Endothelial cell (in vitro differentiated cells): ENCODE results near the gene NBPF3. TPM values are rescaled to one million over a fixed set of nuclear protein-coding genes. Genes with fewer than 3 reads are reported as not detected.
"Not testable (repeated sequence)": the region's sequence is repeated elsewhere in the genome, so short reads cannot be mapped to it uniquely, and the experiment has no call there.

ENCODE experiments used
- DNase-seq: peaks from one replicate; pipeline ENCODE4 v3.0.0; 2021; ENCODE audit warnings: low spot score
- H3K27ac Mint-ChIP-seq: one replicate; pipeline ENCODE4 v1.8.0; 2021; ENCODE audit warnings: mixed read lengths, inconsistent platforms; ENCODE audit not compliant: unreplicated experiment
- H3K27me3 Mint-ChIP-seq: one replicate; pipeline ENCODE4 v1.8.0; 2021; ENCODE audit warnings: mild to moderate bottlenecking, moderate library complexity, mixed read lengths, inconsistent platforms; ENCODE audit not compliant: unreplicated experiment
- H3K36me3 Mint-ChIP-seq: one replicate; pipeline ENCODE4 v1.8.0; 2021; ENCODE audit warnings: mild to moderate bottlenecking, low read depth, mixed read lengths, inconsistent platforms; ENCODE audit not compliant: unreplicated experiment
- H3K4me1 Mint-ChIP-seq: one replicate; pipeline ENCODE4 v1.8.0; 2021; ENCODE audit warnings: mild to moderate bottlenecking, mixed read lengths, inconsistent platforms; ENCODE audit not compliant: unreplicated experiment
- H3K4me3 Mint-ChIP-seq: one replicate; pipeline ENCODE4 v1.8.0; 2021; ENCODE audit warnings: mild to moderate bottlenecking, mixed read lengths, inconsistent platforms; ENCODE audit not compliant: unreplicated experiment
- H3K9me3 Mint-ChIP-seq: one replicate; pipeline ENCODE4 v1.8.0; 2021; ENCODE audit warnings: mixed read lengths, inconsistent platforms; ENCODE audit not compliant: unreplicated experiment
- total RNA-seq: library from RNA; stranded (reverse); fragmentation: NEBNext Ultra II Directional; extraction: Animal tissue kit (Norgen Biotek cat#: 25700); gene quantifications from one replicate; pipeline ENCODE4 v1.2.1, GENCODE V29; 2021; ENCODE audit not compliant: unreplicated experiment
- TF ChIP-seq, protein P1 (sequence below): fragments of 200-600 bp; sonication (generic); IDR thresholded peaks from one replicate; pipeline ENCODE4 v1.5.0; 2021; ENCODE audit warnings: antibody characterized with exemption; ENCODE audit not compliant: unreplicated experiment

NBPF3 gene
- total RNA-seq, 1 donor from 2014 or later: 11.1 TPM

DNA sequence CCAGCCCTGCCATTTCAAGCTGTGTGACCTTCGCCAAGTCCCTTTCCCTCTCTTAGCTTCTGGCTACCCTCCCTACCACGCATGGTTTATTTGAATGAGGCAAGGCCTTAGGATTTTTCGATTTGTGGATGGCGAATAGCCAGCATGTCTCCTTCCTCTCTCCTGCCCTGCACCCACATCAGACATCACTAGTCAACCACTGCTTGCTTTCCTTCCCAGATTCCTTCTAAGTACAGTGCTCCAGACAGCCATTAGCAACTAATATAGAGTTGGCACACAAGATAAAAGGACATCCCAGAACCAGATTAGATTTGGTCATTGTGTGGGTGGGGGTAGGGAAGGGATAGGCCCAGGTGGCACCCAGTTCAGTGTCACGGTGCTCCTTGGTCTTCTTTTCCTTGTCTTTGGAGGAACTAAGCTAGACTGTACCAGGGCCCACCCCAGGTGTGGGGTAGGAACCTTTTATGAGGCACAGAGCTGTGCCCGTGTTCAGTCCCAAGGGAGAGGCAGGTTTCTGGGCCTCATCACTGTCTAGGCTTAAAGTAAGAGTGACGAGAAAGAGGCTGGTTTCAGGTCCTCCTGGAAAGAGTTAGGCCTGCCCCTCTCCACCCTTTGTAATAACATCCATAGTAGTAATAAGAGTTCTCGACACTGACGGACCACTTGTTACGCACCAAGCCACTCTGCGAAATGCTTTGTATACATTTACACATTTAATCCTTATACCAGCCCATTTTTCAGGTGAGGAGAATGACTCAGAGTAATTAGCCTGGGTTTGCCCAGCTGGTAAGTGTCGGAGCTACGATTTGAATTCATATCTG lies 77.9 kb downstream of the NBPF3 start:
- peaks cover 7% of the 10 kb centered on the region for H3K27me3 Mint-ChIP-seq
- H3K4me3 Mint-ChIP-seq: no peak overlapping the region
- no peak overlapping the region for H3K27ac Mint-ChIP-seq
- H3K4me1 Mint-ChIP-seq: no peaks in the 10 kb centered on the region
- no peaks in the 10 kb centered on the region for H3K36me3 Mint-ChIP-seq
- TF ChIP-seq, protein P1, sequence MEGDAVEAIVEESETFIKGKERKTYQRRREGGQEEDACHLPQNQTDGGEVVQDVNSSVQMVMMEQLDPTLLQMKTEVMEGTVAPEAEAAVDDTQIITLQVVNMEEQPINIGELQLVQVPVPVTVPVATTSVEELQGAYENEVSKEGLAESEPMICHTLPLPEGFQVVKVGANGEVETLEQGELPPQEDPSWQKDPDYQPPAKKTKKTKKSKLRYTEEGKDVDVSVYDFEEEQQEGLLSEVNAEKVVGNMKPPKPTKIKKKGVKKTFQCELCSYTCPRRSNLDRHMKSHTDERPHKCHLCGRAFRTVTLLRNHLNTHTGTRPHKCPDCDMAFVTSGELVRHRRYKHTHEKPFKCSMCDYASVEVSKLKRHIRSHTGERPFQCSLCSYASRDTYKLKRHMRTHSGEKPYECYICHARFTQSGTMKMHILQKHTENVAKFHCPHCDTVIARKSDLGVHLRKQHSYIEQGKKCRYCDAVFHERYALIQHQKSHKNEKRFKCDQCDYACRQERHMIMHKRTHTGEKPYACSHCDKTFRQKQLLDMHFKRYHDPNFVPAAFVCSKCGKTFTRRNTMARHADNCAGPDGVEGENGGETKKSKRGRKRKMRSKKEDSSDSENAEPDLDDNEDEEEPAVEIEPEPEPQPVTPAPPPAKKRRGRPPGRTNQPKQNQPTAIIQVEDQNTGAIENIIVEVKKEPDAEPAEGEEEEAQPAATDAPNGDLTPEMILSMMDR: no peak
- DNase-seq: no peak
- H3K9me3 Mint-ChIP-seq: no peaks in the 10 kb centered on the region

DNA sequence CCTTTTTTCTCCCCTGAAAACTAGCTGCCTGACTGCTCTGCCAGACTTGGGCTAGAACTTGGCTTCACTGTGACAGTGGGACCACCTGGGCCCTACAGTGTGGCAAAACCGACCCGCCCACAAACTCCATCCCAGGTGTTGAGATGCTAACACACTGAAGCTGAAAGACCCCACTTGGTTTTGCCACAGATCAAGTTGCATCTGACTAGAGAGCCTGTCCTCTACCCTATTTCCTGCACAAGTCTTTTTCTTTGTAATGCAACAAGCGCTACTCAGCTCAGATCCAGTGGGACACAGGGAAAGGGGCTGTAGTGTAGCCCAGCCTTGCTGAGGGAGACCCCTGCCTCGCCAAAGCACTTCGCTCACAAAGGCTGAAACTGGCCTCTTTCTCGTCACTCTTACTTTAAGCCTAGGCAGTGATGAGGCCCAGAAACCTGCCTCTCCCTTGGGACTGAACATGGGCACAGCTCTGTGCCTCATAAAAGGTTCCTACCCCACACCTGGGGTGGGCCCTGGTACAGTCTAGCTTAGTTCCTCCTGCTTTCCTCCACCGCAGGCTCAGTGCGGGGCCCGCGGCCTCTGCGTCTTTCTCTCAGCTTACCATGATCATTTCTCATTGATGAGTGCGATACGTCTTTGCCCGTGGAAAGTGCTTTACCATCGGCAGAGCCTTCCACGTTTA lies 79.0 kb downstream of the NBPF3 start:
- Mint-ChIP-seq H3K4me1 (no peaks in the 10 kb centered on the region), H3K36me3 (no peaks in the 10 kb centered on the region), H3K9me3 (no peaks in the 10 kb centered on the region), H3K4me3 (no peak overlapping the region), H3K27me3 (peaks cover 7% of the 10 kb centered on the region), H3K27ac (no peak overlapping the region)
- TF ChIP-seq, protein P1: no peak
- no peak for DNase-seq

DNA sequence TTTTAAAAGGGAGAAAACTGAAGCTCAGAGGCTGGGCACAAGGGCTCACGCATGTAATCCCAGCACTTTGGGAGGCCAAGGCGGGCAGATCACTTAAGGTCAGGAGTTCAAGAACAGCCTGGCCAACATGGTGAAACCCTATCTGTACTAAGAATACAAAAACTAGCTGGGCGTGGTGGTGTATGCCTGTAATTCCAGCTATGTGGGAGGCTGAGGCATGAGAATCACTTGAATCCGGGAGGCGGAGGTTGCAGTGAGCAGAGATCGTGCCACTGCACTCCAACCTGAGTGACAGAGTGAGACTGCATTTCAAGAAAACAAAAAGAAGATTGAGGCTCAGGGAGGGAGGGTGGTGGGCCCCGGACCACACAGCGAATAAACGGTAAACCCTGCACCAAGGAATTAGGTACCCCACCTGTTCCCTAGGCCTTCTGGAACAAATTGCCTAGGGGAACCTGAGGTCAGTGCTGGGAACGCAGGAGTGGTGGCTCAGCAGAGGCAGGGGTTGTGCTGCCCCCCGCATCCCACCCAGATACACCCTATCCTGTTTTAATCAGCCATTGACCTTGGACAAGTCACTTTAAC lies 79.6 kb downstream of the NBPF3 start:
- H3K27me3 Mint-ChIP-seq, H3K27ac Mint-ChIP-seq, DNase-seq, H3K36me3 Mint-ChIP-seq, H3K4me3 Mint-ChIP-seq, H3K9me3 Mint-ChIP-seq, H3K4me1 Mint-ChIP-seq: not testable (repeated sequence)

DNA sequence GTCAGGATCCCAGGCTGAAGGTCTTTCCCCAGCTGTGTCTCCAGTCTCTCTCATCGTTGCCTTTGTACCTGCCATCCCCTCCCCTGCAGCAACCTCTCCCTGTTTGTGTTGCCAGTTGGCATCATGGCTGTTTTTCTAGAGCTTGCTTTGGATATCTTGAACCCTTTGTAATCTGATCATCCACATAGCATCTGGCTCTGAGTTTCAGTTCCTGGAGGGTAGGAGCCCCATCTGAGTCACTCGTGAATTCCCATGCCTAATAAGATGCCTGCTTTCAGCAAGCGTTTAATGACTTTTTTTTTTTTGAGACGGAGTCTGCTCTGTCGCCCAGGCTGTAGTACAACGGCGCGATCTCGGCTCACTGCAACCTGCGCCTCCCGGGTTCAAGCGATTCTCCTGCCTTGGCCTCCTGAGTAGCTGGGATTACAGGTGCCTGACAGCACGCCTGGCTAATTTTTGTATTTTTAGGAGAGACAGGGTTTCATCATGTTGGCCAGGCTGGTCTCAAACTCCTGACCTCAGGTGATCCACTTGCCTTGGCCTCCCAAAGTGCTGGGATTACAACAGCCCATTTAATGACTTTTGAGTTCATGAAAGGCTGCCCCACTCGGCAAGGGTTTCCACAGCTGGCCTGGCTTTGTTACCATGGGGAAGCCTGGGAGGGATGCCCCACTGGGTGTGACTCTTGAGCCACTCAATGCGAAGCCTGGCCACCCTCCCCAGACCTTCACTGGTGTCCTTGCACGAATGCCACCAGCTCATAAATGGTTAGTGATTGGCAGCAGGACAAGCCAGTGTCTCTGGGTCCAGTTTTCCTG lies 81.2 kb downstream of the NBPF3 start:
- Mint-ChIP-seq H3K4me3 (no peak overlapping the region), H3K9me3 (no peaks in the 10 kb centered on the region), H3K27ac (no peak overlapping the region), H3K36me3 (no peaks in the 10 kb centered on the region), H3K27me3 (peaks cover 9% of the 10 kb centered on the region), H3K4me1 (peaks cover 11% of the 10 kb centered on the region)
- DNase-seq: no peak
- TF ChIP-seq, protein P1: no peak

DNA sequence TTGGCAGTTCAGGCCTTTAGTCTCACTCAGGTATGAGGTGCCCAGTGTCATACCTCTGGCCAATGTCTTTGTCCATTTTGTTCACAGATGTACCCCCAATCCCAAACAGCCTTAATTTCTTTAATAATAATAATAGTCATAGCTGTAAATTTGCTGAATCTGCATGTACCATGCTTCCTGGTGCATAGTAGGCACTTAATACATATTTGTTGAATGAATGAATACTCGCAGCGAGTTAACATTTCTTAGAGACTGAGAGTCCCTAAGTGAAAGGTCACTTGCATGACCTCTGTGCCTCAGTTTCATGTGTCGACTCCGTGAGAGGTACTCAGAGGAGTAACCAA lies 81.8 kb downstream of the NBPF3 start:
- H3K27ac Mint-ChIP-seq: no peak overlapping the region
- peaks cover 11% of the 10 kb centered on the region for H3K4me1 Mint-ChIP-seq
- peaks cover 8% of the 10 kb centered on the region for H3K27me3 Mint-ChIP-seq
- H3K9me3 Mint-ChIP-seq: no peaks in the 10 kb centered on the region
- DNase-seq: no peak
- TF ChIP-seq, protein P1: no peak
- no peak overlapping the region for H3K4me3 Mint-ChIP-seq
- no peaks in the 10 kb centered on the region for H3K36me3 Mint-ChIP-seq
